HFF-Myc (cell line): ENCODE results near the gene ABAT.

ENCODE experiments used
- DNase-seq: peaks from one replicate; pipeline ENCODE4 v3.0.0-alpha.2; 2011; ENCODE audit warnings: low read depth; ENCODE audit errors: extremely low read depth
- H3K4me3 ChIP-seq: replicated peaks from 2 replicates; pipeline ENCODE4 v1.5.1; 2011; ENCODE audit warnings: low read depth, mild to moderate bottlenecking, control low read depth, low read length
- CTCF ChIP-seq: IDR thresholded peaks from 2 replicates; pipeline ENCODE4 v1.5.1; 2012; ENCODE audit warnings: mild to moderate bottlenecking, low read depth, low read length, control low read depth; ENCODE audit errors: missing control alignments

Gene ABAT

DNA sequence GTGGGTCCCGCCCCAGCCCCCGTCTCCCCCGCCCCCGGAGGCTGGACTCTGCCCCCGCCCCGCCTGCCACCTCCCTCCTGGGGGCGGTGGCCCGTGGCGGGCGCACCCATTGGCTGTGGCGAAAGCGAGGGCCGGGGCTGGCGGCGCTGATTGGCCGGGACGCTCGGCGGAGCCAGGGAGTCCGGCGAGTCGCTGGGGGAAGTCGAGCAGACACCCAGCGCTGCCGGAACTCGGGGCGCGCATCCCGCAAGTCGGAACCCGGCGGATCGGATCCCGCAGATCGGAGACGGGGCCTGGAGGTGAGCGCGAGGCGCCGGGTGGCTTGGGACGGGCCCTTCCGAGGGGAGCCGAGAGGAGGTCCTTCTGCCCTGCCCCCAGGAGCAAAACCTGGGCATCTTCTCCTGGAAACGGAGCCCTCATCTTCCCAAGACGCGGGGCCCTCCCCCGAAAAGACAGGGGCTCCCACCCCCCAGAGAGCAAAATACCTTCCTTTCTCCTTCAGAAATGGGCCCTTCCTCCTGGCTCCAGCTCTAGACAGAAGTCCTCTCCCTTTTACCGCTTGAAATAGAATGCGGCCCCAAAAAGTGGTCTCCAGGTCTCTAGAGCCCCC, at the start of gene ABAT:
TSS of gene ABAT (plus strand) at position 205 of the 610 bp plus-strand sequence. CDS start 61,123 bp downstream, outside the sequence.
- peak; percentile 17 for DNase-seq
- no peak for TF ChIP-seq CTCF
- H3K4me3 ChIP-seq: peak within 1 kb of the TSS; percentile 53

DNA sequence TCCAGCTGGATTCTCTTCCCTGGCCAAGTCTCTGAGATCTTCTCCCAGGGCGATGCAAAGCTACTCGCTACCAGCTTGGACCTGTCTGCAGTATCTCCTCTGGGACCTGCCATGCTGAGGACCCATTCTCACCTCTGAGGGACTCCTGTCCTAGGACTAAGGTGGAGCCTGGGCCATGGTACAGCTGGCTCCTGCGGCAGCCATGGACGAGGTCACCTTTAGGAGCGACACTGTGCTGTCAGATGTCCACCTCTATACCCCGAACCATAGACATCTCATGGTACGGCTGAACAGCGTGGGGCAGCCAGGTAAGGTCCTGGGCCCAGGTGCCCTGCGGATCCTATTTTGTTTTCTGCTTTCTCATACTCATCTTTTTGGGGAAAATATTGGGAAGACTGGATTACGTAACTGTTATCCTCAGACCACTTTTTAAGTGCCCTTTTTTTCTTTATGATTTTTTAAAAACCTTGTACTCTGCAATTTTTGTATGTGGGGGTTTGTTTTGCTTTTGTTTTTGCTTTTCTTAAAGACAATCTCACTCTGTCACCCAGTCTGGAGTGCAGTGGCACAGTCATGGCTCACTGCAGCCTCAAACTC, 48.8 kb upstream of the ABAT start:
- TF ChIP-seq CTCF: no peak
- DNase-seq: no peak
- no peak overlapping the region for H3K4me3 ChIP-seq

- no peak for DNase-seq
- no peak overlapping the region for H3K4me3 ChIP-seq
- TF ChIP-seq CTCF: no peak
Observed at GRCh38 chr16:8626946-8627345, 47.5 kb upstream of the ABAT start.

GRCh38 chr16:8627456-8627855, 47.0 kb upstream of the ABAT start:
- TF ChIP-seq CTCF: no peak
- DNase-seq: no peak
- no peak overlapping the region for H3K4me3 ChIP-seq

DNA sequence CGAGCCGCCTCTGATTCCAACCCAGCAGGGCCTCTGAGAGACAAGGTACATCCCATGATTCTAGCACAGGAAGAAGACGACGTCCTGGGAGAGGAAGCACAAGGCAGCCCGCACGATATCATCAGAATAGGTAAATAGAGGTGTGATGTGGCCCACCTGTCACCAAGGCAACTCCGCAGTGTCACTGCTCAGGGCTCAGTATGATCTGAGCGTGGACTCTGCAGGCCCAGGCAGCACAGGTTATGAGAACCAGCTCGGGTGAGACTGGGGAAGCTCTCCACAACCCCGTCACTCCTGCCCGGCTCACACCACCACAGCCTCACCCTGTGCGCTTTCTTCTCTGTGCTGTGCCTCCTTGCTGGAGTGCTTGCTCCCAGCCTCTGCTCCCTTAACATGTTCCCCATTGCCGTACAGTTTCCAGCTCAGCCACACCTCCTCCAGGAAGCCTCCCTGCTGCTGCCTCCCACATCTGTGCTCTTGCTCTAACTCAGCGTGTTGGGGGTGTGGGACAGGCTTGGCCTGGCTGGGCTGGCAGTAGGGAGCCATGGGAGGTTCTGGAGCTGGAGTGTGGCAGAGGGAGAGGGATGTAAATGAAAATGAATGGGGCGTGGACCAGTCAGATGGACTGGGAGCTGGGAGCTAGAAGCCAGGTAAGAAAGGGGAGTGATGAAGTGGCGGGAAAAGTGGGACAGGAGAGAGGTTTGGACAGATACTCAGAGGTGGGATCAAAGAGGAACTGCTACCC, 45.3 kb upstream of the ABAT start:
- DNase-seq: no peak
- no peak overlapping the region for H3K4me3 ChIP-seq
- no peak for TF ChIP-seq CTCF

DNA sequence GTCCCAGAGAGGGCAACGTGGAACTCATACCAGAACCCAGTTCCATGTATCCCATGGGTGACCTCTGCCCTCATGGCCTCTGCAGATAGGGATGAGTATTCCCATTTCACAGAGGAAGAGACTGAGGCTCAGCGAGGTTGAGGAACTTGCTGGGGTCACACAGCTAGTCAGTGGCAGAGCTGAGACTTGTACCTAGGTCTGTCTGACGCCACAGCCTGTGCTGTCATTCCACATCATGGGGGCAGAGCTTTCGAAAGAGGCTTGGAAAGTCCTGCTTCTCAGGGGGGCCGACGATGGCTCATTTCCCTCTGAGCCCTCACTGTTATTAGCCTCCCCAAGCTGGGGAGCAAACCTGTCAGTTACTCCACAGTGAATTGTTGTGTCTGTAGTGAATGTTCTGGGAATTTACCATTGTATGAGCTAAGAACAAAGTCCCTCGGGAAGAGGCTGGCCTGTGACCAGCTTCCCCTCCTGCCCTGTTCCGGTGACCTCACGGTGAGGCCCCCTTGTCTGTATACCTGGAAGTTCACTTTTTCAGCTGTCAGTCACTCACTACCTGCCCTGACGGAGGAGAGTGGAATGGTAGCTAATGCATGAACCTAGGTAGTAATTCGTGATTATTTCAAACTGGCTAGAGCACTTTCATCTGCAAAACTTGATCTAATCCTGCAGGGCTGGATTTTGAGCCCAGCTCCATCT, 44.0 kb upstream of the ABAT start:
- TF ChIP-seq CTCF: no peak
- no peak for DNase-seq
- no peak overlapping the region for H3K4me3 ChIP-seq
